PFSK-1 (cell line): ENCODE results near the gene MIPEP.

Experiments
- POLR2AphosphoS5 ChIP-seq: IDR thresholded peaks from 2 replicates; pipeline ENCODE4 v1.6.1; 2012; ENCODE audit warnings: low read depth, mild to moderate bottlenecking, control low read depth, low read length, moderate library complexity
- REST ChIP-seq, 2 experiments: IDR thresholded peaks; 2 replicates each; pipeline versions ENCODE4 v1.6.1 to v1.8.0; 2011 to 2012; ENCODE audit warnings: low read depth in 2 of 2, low read length in 2 of 2, control low read depth in 1 of 2, inconsistent platforms in 1 of 2, mild to moderate bottlenecking in 1 of 2, moderate library complexity in 1 of 2; ENCODE audit not compliant: insufficient read depth in 1 of 2
- TAF1 ChIP-seq: IDR thresholded peaks from 2 replicates; pipeline ENCODE4 v1.6.1; 2012; ENCODE audit warnings: low read length, control low read depth, borderline replicate concordance; ENCODE audit not compliant: insufficient read depth

DNA sequence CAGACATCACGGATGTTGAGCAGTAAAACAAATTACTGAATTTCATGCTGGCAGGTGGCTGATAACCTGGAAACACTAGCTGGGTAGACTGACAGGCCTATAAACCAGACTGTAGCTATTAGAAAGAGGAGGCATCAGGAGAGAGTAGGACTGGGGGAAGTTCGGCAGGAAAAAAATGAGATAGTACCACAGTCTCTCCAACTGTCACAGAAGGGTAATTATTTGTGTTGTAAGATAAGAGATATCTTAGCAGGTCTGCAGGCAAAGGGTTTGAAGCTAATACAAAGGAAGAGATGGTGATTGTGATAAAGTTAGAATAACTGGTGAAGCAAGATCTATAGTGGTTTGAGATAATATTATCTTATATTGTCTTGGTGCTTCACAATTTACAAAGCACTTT lies 41.7 kb downstream of the MIPEP start:
- TF ChIP-seq POLR2AphosphoS5 (no peak), REST (IDR thresholded peaks at IDR 0.05; ENCODE audit: insufficient read depth in 1 of 2, low read depth in 2 of 2, low read length in 2 of 2) (no peak), TAF1 (no peak)
